Type B pancreatic cell (in vitro differentiated cells): ENCODE data around the gene HPCAL1. TPM values are rescaled to one million over a fixed set of nuclear protein-coding genes. Genes with fewer than 3 reads are reported as not detected.

Experiments used
- DNase-seq: peaks from one replicate; pipeline ENCODE4 v3.0.0; 2021; ENCODE audit warnings: mixed read lengths; ENCODE audit not compliant: unreplicated experiment; ENCODE audit errors: extremely low spot score
- H3K27ac Mint-ChIP-seq: 2 replicates; pipeline ENCODE4 v1.8.0; 2021; ENCODE audit warnings: mild to moderate bottlenecking, mixed read lengths
- H3K27me3 Mint-ChIP-seq: 2 replicates; pipeline ENCODE4 v1.8.0; 2021; ENCODE audit warnings: mixed read lengths
- H3K36me3 Mint-ChIP-seq: 2 replicates; pipeline ENCODE4 v1.8.0; 2021; ENCODE audit warnings: mixed read lengths
- H3K4me1 Mint-ChIP-seq: one replicate; pipeline ENCODE4 v1.8.0; 2021; ENCODE audit warnings: mixed read lengths; ENCODE audit not compliant: unreplicated experiment
- H3K4me3 Mint-ChIP-seq: 2 replicates; pipeline ENCODE4 v1.8.0; 2021; ENCODE audit warnings: mild to moderate bottlenecking, mixed read lengths
- H3K9me3 Mint-ChIP-seq: 2 replicates; pipeline ENCODE4 v1.8.0; 2021; ENCODE audit warnings: mixed read lengths
- total RNA-seq: library from RNA; stranded (reverse); gene quantifications from 2 replicates; pipeline ENCODE4 v1.2.1, GENCODE V29; 2021; ENCODE audit warnings: low replicate concordance
- TF ChIP-seq, protein P1 (sequence below): fragments of 200-600 bp; sonication (generic); conservative IDR thresholded peaks from 2 replicates; pipeline ENCODE4 v1.5.0; 2021; ENCODE audit warnings: antibody characterized with exemption, mild to moderate bottlenecking

Gene HPCAL1
- total RNA-seq, 1 donor from 2014 or later = 17.8 TPM

DNA sequence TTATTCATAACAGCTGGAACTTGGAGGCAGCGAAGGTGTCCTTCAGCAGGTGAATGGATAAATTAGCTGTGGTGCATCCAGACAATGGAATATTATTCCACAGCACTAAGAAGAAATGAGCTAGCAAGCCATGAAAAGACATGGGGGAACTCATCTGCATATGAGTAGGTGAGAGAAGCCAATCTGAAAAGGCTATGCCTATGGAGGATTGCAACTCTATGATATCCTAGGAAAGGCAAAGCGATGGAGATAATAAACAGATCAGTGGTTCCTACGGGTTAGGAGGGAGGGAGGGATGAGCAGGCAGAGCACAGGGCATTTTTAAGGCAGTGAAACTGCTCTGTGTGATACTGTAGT is 79.3 kb downstream of the HPCAL1 start:
- Mint-ChIP-seq H3K4me3 (no peak overlapping the region), H3K36me3 (no peaks in the 10 kb centered on the region), H3K9me3 (no peaks in the 10 kb centered on the region)

DNA sequence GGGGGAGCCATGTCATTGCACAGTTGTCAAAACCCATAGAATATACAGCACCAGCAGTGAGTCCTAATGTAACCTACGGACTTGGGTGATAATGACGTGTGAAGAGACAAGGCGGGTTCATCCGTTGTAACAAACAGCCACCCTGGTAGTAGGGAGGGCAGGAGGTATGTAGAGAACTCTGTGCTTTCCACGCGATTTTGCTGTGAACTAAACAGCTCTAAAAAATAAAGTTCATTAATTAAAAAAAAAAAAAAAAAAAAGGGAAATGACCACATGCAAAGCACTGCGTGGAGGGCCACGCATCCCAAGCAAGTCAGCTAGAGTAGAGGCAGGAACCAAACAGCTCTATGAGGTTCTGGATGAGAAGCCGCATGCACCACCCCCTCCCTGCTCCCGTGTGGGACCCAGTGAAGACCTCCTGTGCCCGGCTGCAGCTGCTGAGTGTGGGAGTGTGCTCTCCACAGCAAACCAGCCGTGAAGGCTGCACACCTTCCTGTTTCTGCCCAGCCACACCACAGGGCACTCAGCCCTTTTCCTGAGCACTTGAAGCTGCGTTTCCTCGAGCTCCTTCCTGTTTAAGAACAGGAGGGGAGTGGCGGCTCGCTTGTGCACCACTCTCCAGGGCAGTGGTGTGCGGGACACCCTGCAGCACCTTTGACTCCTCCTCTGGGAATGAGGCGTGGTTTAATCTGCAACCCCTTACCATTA is 79.8 kb downstream of the HPCAL1 start:
- no peak overlapping the region for H3K27ac Mint-ChIP-seq

More for the DNA sequence above, 79.3 kb downstream of the HPCAL1 start:
- H3K27me3 Mint-ChIP-seq = peaks cover 4% of the 10 kb centered on the region
- TF ChIP-seq, protein P1, sequence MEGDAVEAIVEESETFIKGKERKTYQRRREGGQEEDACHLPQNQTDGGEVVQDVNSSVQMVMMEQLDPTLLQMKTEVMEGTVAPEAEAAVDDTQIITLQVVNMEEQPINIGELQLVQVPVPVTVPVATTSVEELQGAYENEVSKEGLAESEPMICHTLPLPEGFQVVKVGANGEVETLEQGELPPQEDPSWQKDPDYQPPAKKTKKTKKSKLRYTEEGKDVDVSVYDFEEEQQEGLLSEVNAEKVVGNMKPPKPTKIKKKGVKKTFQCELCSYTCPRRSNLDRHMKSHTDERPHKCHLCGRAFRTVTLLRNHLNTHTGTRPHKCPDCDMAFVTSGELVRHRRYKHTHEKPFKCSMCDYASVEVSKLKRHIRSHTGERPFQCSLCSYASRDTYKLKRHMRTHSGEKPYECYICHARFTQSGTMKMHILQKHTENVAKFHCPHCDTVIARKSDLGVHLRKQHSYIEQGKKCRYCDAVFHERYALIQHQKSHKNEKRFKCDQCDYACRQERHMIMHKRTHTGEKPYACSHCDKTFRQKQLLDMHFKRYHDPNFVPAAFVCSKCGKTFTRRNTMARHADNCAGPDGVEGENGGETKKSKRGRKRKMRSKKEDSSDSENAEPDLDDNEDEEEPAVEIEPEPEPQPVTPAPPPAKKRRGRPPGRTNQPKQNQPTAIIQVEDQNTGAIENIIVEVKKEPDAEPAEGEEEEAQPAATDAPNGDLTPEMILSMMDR = no peak
- peaks cover 30% of the 10 kb centered on the region for H3K4me1 Mint-ChIP-seq
- DNase-seq = no peak
- no peak overlapping the region for H3K27ac Mint-ChIP-seq

DNA sequence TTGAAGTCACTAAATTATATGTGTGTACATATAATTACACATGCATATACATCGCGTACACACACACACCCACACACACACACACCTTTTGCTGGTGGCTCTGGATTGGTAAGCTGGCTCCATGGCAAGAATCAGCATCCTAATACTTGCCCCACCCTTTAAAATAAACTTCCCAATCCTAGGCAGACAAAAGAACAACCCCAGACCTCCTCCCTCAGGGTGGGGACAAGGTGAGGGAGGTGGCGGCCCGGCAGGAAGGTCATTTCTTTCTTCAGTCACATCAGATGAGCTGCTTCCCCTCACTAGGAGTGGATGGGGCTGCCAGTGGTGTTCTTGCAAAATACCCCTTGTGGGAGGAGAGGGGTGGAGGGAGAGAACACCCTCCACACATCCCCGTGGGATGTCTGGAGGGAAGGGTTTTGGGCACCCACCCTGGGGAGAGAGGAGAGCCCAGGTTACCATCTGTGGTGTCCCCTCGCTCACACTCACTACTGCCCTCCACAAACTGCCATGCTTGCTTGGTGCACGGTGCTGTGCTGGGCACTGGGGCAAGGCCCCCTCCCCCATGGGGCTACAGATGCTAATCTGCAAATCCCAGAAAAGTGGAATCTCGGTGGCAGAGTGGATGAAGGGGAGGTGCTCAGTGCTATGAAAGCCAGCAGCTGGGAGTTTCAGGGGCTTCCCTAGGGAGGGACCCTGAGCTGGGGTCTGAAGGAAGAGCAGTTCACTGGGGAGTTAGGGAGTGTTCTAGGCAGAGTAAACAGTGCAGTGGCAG is 81.4 kb downstream of the HPCAL1 start:
- H3K36me3 Mint-ChIP-seq = no peaks in the 10 kb centered on the region
- H3K27ac Mint-ChIP-seq = peak overlapping the region; percentile 36
- H3K9me3 Mint-ChIP-seq = no peaks in the 10 kb centered on the region
- DNase-seq = no peak
- H3K4me3 Mint-ChIP-seq = no peak overlapping the region
- TF ChIP-seq, protein P1 = no peak
- peaks cover 30% of the 10 kb centered on the region for H3K4me1 Mint-ChIP-seq
- peaks cover 4% of the 10 kb centered on the region for H3K27me3 Mint-ChIP-seq

More for the DNA sequence above, 79.8 kb downstream of the HPCAL1 start:
- H3K4me3 Mint-ChIP-seq = no peak overlapping the region
- DNase-seq = no peak
- H3K36me3 Mint-ChIP-seq = no peaks in the 10 kb centered on the region
- TF ChIP-seq, protein P1 = no peak
- H3K4me1 Mint-ChIP-seq = peaks cover 30% of the 10 kb centered on the region
- peaks cover 4% of the 10 kb centered on the region for H3K27me3 Mint-ChIP-seq
- H3K9me3 Mint-ChIP-seq = no peaks in the 10 kb centered on the region

DNA sequence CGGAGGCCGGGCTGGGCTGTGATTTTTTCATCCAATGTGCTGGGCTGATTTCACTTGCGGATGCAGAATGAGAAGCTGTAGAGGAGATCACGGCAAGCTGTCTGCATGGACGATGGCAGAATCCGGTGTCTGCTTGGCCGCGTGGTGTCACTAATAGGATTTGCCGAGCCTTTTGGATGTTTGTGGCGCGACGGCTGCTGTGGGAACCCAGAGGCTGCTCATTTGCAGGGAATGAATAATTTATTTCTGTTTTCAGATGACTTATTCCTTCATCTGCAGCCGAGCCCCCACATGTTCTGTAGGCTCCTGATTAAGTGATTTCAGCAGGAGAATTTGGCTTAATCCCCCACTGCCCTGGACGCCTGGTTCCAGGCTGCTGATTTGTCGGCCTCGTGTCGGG is 82.8 kb downstream of the HPCAL1 start:
- Mint-ChIP-seq H3K4me1 (peaks cover 23% of the 10 kb centered on the region), H3K9me3 (no peaks in the 10 kb centered on the region), H3K27me3 (peaks cover 4% of the 10 kb centered on the region), H3K36me3 (no peaks in the 10 kb centered on the region), H3K4me3 (no peak overlapping the region), H3K27ac (no peak overlapping the region)
- TF ChIP-seq, protein P1 = no peak
- no peak for DNase-seq

DNA sequence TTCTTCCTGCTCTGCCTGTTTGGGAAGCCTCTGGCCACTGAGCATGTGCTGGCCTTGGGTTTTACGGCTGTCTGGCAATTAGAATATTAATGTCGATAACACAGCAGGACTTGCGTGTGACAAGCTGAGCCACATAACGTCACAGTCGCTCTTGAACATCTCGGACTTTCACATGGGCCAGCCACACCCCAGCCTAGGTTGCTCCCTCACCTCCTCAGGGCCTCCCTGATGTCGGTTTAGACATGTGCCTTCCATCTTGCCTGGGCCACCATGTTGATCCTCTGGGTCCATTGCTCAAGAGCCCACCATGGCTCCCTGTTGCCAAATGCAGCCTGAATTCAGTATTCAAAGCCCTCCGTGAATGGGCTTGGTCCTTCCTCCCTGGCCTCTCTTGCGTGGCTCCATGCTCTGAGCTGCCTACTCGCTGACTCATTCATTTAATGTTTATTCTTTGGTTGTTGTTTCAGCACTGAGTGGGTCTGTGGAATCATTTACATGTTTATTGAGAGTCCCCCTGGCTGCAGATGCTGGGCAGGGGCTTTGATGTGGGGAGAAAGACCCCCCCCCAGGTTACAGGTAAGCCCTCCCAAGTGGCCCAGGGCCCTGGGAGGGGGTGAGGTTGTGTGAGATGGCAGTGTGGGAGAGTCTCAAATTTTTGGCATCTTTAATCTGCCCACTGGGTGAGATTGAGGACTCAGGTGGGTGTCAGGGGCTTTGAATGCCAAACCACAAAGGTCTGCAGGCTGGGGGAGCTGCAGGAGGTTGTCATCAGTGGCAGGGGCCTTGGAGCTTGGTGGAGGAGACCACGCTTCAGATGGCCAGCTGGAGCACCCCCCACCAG is 83.4 kb downstream of the HPCAL1 start:
- Mint-ChIP-seq H3K36me3 (no peaks in the 10 kb centered on the region), H3K27ac (no peak overlapping the region), H3K4me1 (peaks cover 21% of the 10 kb centered on the region), H3K9me3 (no peaks in the 10 kb centered on the region), H3K4me3 (no peak overlapping the region), H3K27me3 (peaks cover 4% of the 10 kb centered on the region)
- DNase-seq = no peak
- TF ChIP-seq, protein P1 = no peak
